Measurements from ENCODE around the gene CACNB1. TPM values are rescaled to one million over a fixed set of nuclear protein-coding genes. Genes with fewer than 3 reads are reported as not detected.

CACNB1 gene
- polyA plus RNA-seq, 1 of the 3 experiments (the other 2 are of a cell fraction) = 7.4 TPM

GRCh38 chr17:39183045-39183444, 14.4 kb downstream of the CACNB1 start:
- H3K79me2 ChIP-seq (ENCODE audit: insufficient read depth) = no peaks in the 10 kb centered on the region
- no peak overlapping the region for H3K4me2 ChIP-seq
- H3K9ac ChIP-seq = no peak overlapping the region
- ChIA-PET POLR2A (no interaction called here), CTCF (interaction anchor here (0.7 to 2.9 kb wide), 6 partner anchors 8 to 200 kb away, joined by 3 to 21 read pairs (median 3); no protein-coding TSS in a partner anchor)
- DNase-seq = no peak
- peaks cover 3% of the 10 kb centered on the region for H3F3A ChIP-seq (replicated peaks; ENCODE audit: insufficient read depth)
- H3K4me3 ChIP-seq (ENCODE audit: low read depth in 2 of 2, low read length in 1 of 2) = no peak overlapping the region
- H2AFZ ChIP-seq (ENCODE audit: low read depth) = no peak overlapping the region
- H3K27ac ChIP-seq (ENCODE audit: low read depth in 2 of 2, low read length in 1 of 2) = no peak overlapping the region
- peaks cover 35 to 36% of the 10 kb centered on the region in 2 experiments for H3K36me3 ChIP-seq (replicated peaks in 1 of 2; ENCODE audit: control insufficient read depth in 1 of 2, insufficient read depth in 2 of 2, low read length in 1 of 2)
- WGBS (ENCODE audit: low lambda C conversion rate) = 92% methylated on average over 5 of the region's 5 CpGs
- no peak for TF ChIP-seq JUND (IDR thresholded peaks at IDR 0.05)
- TF ChIP-seq YY1 (IDR thresholded peaks at IDR 0.05; ENCODE audit: low read depth) = no peak
- TF ChIP-seq, protein P1, sequence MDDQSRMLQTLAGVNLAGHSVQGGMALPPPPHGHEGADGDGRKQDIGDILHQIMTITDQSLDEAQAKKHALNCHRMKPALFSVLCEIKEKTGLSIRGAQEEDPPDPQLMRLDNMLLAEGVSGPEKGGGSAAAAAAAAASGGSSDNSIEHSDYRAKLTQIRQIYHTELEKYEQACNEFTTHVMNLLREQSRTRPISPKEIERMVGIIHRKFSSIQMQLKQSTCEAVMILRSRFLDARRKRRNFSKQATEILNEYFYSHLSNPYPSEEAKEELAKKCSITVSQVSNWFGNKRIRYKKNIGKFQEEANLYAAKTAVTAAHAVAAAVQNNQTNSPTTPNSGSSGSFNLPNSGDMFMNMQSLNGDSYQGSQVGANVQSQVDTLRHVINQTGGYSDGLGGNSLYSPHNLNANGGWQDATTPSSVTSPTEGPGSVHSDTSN (IDR thresholded peaks at IDR 0.05) = no peak
- TF ChIP-seq, protein P2, sequence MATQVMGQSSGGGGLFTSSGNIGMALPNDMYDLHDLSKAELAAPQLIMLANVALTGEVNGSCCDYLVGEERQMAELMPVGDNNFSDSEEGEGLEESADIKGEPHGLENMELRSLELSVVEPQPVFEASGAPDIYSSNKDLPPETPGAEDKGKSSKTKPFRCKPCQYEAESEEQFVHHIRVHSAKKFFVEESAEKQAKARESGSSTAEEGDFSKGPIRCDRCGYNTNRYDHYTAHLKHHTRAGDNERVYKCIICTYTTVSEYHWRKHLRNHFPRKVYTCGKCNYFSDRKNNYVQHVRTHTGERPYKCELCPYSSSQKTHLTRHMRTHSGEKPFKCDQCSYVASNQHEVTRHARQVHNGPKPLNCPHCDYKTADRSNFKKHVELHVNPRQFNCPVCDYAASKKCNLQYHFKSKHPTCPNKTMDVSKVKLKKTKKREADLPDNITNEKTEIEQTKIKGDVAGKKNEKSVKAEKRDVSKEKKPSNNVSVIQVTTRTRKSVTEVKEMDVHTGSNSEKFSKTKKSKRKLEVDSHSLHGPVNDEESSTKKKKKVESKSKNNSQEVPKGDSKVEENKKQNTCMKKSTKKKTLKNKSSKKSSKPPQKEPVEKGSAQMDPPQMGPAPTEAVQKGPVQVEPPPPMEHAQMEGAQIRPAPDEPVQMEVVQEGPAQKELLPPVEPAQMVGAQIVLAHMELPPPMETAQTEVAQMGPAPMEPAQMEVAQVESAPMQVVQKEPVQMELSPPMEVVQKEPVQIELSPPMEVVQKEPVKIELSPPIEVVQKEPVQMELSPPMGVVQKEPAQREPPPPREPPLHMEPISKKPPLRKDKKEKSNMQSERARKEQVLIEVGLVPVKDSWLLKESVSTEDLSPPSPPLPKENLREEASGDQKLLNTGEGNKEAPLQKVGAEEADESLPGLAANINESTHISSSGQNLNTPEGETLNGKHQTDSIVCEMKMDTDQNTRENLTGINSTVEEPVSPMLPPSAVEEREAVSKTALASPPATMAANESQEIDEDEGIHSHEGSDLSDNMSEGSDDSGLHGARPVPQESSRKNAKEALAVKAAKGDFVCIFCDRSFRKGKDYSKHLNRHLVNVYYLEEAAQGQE (IDR thresholded peaks at IDR 0.05; ENCODE audit: low read depth, low read length) = no peak
- no peak for TF ChIP-seq FOSL2 (IDR thresholded peaks at IDR 0.05; ENCODE audit: borderline replicate concordance, low read depth)
- no peak for TF ChIP-seq MXI1 (IDR thresholded peaks at IDR 0.05; ENCODE audit: low read depth, low read length)
- TF ChIP-seq GABPA (IDR thresholded peaks at IDR 0.05; ENCODE audit: low read depth) = no peak
- TF ChIP-seq CTCF (IDR thresholded peaks at IDR 0.05) = no peak
- TF ChIP-seq GATA2 (CRISPR knock-in tag; IDR thresholded peaks at IDR 0.05) = no peak
- TF ChIP-seq TCF12 (IDR thresholded peaks at IDR 0.05) = no peak
- no peak for TF ChIP-seq RAD21 (IDR thresholded peaks at IDR 0.05; ENCODE audit: low read length)
- no peaks in the 10 kb centered on the region for H3K9me2 ChIP-seq
- H3K4me1 ChIP-seq (ENCODE audit: control insufficient read depth in 1 of 2, insufficient read depth in 2 of 2, low read depth in 1 of 2, low read length in 1 of 2) = no peaks in the 10 kb centered on the region
- H3K9me3 ChIP-seq = no peaks in the 10 kb centered on the region
- no peaks in the 10 kb centered on the region for H3K27me3 ChIP-seq (ENCODE audit: insufficient read depth)
- no peaks in the 10 kb centered on the region for H4K20me1 ChIP-seq (ENCODE audit: insufficient read depth)

DNA sequence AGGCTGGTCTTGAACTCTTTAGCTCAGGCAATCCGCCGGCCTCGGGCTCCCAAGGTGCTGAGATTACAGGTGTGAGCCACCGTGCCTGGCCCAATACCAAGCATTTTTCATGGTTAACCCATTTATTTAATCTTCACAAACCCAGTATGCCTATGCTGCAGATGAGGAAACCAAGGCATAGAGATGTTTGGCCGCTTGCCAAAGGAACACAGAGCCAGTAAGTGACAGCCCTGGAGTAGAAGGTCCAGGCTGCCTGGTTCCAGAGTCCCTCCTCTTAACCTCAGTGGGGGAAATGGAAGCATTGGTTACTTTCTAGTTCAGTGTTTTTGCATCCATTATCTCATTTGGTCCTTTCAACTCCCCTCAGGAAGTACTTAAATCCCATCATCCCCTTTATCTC, 16.2 kb downstream of the CACNB1 start:
- TF ChIP-seq, protein P3, sequence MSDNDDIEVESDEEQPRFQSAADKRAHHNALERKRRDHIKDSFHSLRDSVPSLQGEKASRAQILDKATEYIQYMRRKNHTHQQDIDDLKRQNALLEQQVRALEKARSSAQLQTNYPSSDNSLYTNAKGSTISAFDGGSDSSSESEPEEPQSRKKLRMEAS (IDR thresholded peaks at IDR 0.05; ENCODE audit: low read depth) = no peak
- no peak for TF ChIP-seq TAF1 (IDR thresholded peaks at IDR 0.05; ENCODE audit: borderline replicate concordance, low read depth, low read length)
- no peak for TF ChIP-seq ELF1 (IDR thresholded peaks at IDR 0.05)
- no peak for TF ChIP-seq GATA2 (CRISPR knock-in tag; IDR thresholded peaks at IDR 0.05)
- TF ChIP-seq, protein P4, sequence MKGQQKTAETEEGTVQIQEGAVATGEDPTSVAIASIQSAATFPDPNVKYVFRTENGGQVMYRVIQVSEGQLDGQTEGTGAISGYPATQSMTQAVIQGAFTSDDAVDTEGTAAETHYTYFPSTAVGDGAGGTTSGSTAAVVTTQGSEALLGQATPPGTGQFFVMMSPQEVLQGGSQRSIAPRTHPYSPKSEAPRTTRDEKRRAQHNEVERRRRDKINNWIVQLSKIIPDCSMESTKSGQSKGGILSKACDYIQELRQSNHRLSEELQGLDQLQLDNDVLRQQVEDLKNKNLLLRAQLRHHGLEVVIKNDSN (IDR thresholded peaks at IDR 0.05; ENCODE audit: borderline replicate concordance, low read depth) = no peak
- TF ChIP-seq NRF1 (IDR thresholded peaks at IDR 0.05; ENCODE audit: low read depth, low read length) = no peak
- TF ChIP-seq RFX5 (IDR thresholded peaks at IDR 0.05; ENCODE audit: low read length) = no peak
- no peak for TF ChIP-seq FOSL2 (IDR thresholded peaks at IDR 0.05; ENCODE audit: borderline replicate concordance, low read depth)
- no peak for TF ChIP-seq RCOR1 (IDR thresholded peaks at IDR 0.05; ENCODE audit: low read length)
- TF ChIP-seq CHD2 (IDR thresholded peaks at IDR 0.05; ENCODE audit: low read length, partially characterized antibody) = no peak
- TF ChIP-seq, protein P5, sequence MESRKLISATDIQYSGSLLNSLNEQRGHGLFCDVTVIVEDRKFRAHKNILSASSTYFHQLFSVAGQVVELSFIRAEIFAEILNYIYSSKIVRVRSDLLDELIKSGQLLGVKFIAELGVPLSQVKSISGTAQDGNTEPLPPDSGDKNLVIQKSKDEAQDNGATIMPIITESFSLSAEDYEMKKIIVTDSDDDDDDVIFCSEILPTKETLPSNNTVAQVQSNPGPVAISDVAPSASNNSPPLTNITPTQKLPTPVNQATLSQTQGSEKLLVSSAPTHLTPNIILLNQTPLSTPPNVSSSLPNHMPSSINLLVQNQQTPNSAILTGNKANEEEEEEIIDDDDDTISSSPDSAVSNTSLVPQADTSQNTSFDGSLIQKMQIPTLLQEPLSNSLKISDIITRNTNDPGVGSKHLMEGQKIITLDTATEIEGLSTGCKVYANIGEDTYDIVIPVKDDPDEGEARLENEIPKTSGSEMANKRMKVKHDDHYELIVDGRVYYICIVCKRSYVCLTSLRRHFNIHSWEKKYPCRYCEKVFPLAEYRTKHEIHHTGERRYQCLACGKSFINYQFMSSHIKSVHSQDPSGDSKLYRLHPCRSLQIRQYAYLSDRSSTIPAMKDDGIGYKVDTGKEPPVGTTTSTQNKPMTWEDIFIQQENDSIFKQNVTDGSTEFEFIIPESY (IDR thresholded peaks at IDR 0.05; ENCODE audit: borderline replicate concordance, low read depth) = no peak
- no peak for TF ChIP-seq SMC3 (IDR thresholded peaks at IDR 0.05; ENCODE audit: low read depth, low read length)
- WGBS (ENCODE audit: low lambda C conversion rate) = 94% methylated on average over 5 of the region's 5 CpGs
- CTCF ChIA-PET = no interaction called here

More for the DNA sequence above, 16.2 kb downstream of the CACNB1 start:
- no peak overlapping the region for H2AFZ ChIP-seq (ENCODE audit: low read depth)
- no peak overlapping the region for H3K9ac ChIP-seq
- no peaks in the 10 kb centered on the region for H3K9me2 ChIP-seq
- H3K36me3 ChIP-seq (replicated peaks in 1 of 2; ENCODE audit: control insufficient read depth in 1 of 2, insufficient read depth in 2 of 2, low read length in 1 of 2) = peaks cover 33 to 43% of the 10 kb centered on the region in 2 experiments
- no peak overlapping the region for H3K4me3 ChIP-seq (ENCODE audit: low read depth in 2 of 2, low read length in 1 of 2)
- no peak overlapping the region for H3K4me2 ChIP-seq
- H4K20me1 ChIP-seq (ENCODE audit: insufficient read depth) = no peaks in the 10 kb centered on the region
- no peaks in the 10 kb centered on the region for H3K9me3 ChIP-seq
- no peaks in the 10 kb centered on the region for H3K4me1 ChIP-seq (ENCODE audit: control insufficient read depth in 1 of 2, insufficient read depth in 2 of 2, low read depth in 1 of 2, low read length in 1 of 2)
- POLR2A ChIA-PET = no interaction called here
- no peaks in the 10 kb centered on the region for H3K79me2 ChIP-seq (ENCODE audit: insufficient read depth)
- H3K27ac ChIP-seq (ENCODE audit: low read depth in 2 of 2, low read length in 1 of 2) = no peak overlapping the region
- peaks cover 3% of the 10 kb centered on the region for H3F3A ChIP-seq (replicated peaks; ENCODE audit: insufficient read depth)
- H3K27me3 ChIP-seq (ENCODE audit: insufficient read depth) = no peaks in the 10 kb centered on the region
- no peak for DNase-seq
